ENCODE data around the gene ABHD14A. TPM values are rescaled to one million over a fixed set of nuclear protein-coding genes. Genes with fewer than 3 reads are reported as not detected.

The ABHD14A gene
- total and polyA plus RNA-seq, 8 donors, result 5.9 to 36.3 (median 9.7) TPM

GRCh38 chr3:51954713-51955112, 20.2 kb upstream of the ABHD14A start:
- TF ChIP-seq CTCF (IDR thresholded peaks at IDR 0.05), result no peak
- DNase-seq (no peak), ATAC-seq (no peak), FAIRE-seq (no peak)
- Histone ChIP-seq H3K4me3 (no peak overlapping the region), H3K4me1 (peaks cover 0 to 5% (median 0%) of the 10 kb centered on the region in 3 donors), H3K27ac (no peak overlapping the region), H3K36me3 (no peaks in the 10 kb centered on the region), H3K9me3 (no peaks in the 10 kb centered on the region), H3K27me3 (no peaks in the 10 kb centered on the region)
- 39 to 58% methylated on average over 1 of the region's 1 CpG for WGBS, 2 donors
- intact Hi-C loops (cut with DNase I), result no loop called here

- Histone ChIP-seq H3K4me3 (peak within 1 kb of the TSS in 3 of 4 donors; percentile 7 to 46 (median 32)), H3K36me3 (no peaks in the 10 kb centered on the region), H3K4me1 (peaks cover 0 to 5% (median 0%) of the 10 kb centered on the region in 3 donors), H3K27ac (peak within 1 kb of the TSS in 3 of 4 donors; percentile 38 to 60 (median 44)), H3K9me3 (no peaks in the 10 kb centered on the region), H3K27me3 (no peaks in the 10 kb centered on the region)
- ATAC-seq (no peak), FAIRE-seq (no peak), DNase-seq (peak in 3 of 6 donors; percentile 36 to 65 (median 56))
- WGBS, 2 donors, result 47 to 57% methylated on average over 22 to 33 of the region's 33 CpGs
- intact Hi-C loops (cut with DNase I), result no loop called here
- TF ChIP-seq CTCF (IDR thresholded peaks at IDR 0.05), result no peak
Observed at GRCh38 chr3:51955175-51955892, 19.5 kb upstream of the ABHD14A start, which contains the start of gene GPR62. GPR62 (plus strand) TSS chr3:51955381; CDS start chr3:51955653, 272 bp downstream.

- TF ChIP-seq CTCF (IDR thresholded peaks at IDR 0.05), result peak in 2 of 4 donors; percentile 18 to 37
- FAIRE-seq, result no peak
- ATAC-seq, result peak; percentile 72 to 85 (median 78)
- peak overlapping the region in 3 of 4 donors; percentile 7 to 46 (median 32) for H3K4me3 ChIP-seq
- intact Hi-C loops (cut with DNase I), result no loop called here
- no peaks in the 10 kb centered on the region for H3K27me3 ChIP-seq
- H3K27ac ChIP-seq, result peak overlapping the region in 3 of 4 donors; percentile 38 to 60 (median 44)
- peak in 5 of 6 donors; percentile 58 to 88 (median 71) for DNase-seq
- H3K4me1 ChIP-seq, result peaks cover 0 to 5% (median 0%) of the 10 kb centered on the region in 3 donors
- H3K9me3 ChIP-seq, result no peaks in the 10 kb centered on the region
- no peaks in the 10 kb centered on the region for H3K36me3 ChIP-seq
- 15% methylated on average over 95 to 97 of the region's 97 CpGs for WGBS, 2 donors
Observed at GRCh38 chr3:51955893-51956770, 18.7 kb upstream of the ABHD14A start.

- Histone ChIP-seq H3K4me1 (peaks cover 0 to 8% (median 4%) of the 10 kb centered on the region in 3 donors), H3K27ac (no peak overlapping the region), H3K27me3 (no peaks in the 10 kb centered on the region), H3K4me3 (no peak overlapping the region), H3K9me3 (no peaks in the 10 kb centered on the region), H3K36me3 (no peaks in the 10 kb centered on the region)
- TF ChIP-seq CTCF (IDR thresholded peaks at IDR 0.05), result no peak
- FAIRE-seq (no peak), DNase-seq (peak in 2 of 6 donors; percentile 31 to 62), ATAC-seq (no peak)
- intact Hi-C loops (cut with DNase I), result no loop called here
- 96 to 98% methylated on average over 14 to 15 of the region's 15 CpGs for WGBS, 2 donors
Observed at GRCh38 chr3:51957520-51958205, 17.2 kb upstream of the ABHD14A start.

All from pancreas (tissue), 10 donors.